Uterus (tissue), 4 donors: ENCODE data around the gene BCAS3. TPM values are rescaled to one million over a fixed set of nuclear protein-coding genes. Genes with fewer than 3 reads are reported as not detected.
"Not testable (repeated sequence)": the region's sequence is repeated elsewhere in the genome, so short reads cannot be mapped to it uniquely, and the experiment has no call there.

Source experiments
- DNase-seq, 2 donors: peaks; one replicate each; pipeline ENCODE4 v3.0.0-alpha.2; 2019 to 2020
- H3K27ac ChIP-seq, 2 donors: fragments of 200-600 bp; sonication (generic); 1 replicate in 1 of 2; 2 replicates in 1 of 2; pipeline ENCODE4 v1.5.1; 2016 to 2018
- H3K27me3 ChIP-seq, 2 donors: fragments of 200-600 bp; sonication (generic); one replicate each; pipeline ENCODE4 v1.5.1; 2018 to 2019; ENCODE audit warnings: control low read depth in 1 of 2
- H3K36me3 ChIP-seq, 2 donors: fragments of 200-600 bp; sonication (generic); one replicate each; pipeline ENCODE4 v1.5.1; 2019; ENCODE audit warnings: control low read depth in 1 of 2
- H3K4me1 ChIP-seq, 2 donors: fragments of 200-600 bp; sonication (generic); one replicate each; pipeline ENCODE4 v1.5.1; 2018 to 2019; ENCODE audit warnings: control low read depth in 1 of 2
- H3K4me3 ChIP-seq, 2 donors: fragments of 200-600 bp; sonication (generic); 1 replicate in 1 of 2; 2 replicates in 1 of 2; pipeline ENCODE4 v1.5.1; 2018 to 2019; ENCODE audit warnings: mild to moderate bottlenecking in 1 of 2
- H3K9me3 ChIP-seq, 2 donors: fragments of 200-600 bp; sonication (generic); one replicate each; pipeline ENCODE4 v1.5.1; 2019; ENCODE audit warnings: control low read depth in 1 of 2
- CTCF ChIP-seq, 4 experiments: fragments of 200-600 bp in 2 of 4; fragments of 450-650 bp in 2 of 4; sonication (generic) in 2 of 4; IDR thresholded peaks; one replicate each; pipeline ENCODE4 v1.5.1; 2016 to 2019; ENCODE audit warnings: antibody characterized with exemption in 4 of 4, mild to moderate bottlenecking in 2 of 4, moderate library complexity in 1 of 4
- POLR2A ChIP-seq, 2 donors: fragments of 450-650 bp; IDR thresholded peaks; one replicate each; pipeline ENCODE4 v1.6.1; 2016; ENCODE audit warnings: antibody characterized with exemption in 2 of 2, mild to moderate bottlenecking in 1 of 2, moderate library complexity in 1 of 2
- intact Hi-C: fragments of 100-400 bp; cut with DNase I; formaldehyde crosslinking; loops from one replicate; pipeline ENCODE4 v1.15.1; 2023; ENCODE audit warnings: low total_unique reads
- small RNA-seq: library from RNA; depleted of rRNA; stranded (forward); fragments of <200 nt; gene quantifications from one replicate; pipeline ENCODE3, GENCODE V24; 2016
- total RNA-seq, 4 donors: library from RNA; depleted of rRNA in 3 of 4; stranded (reverse); fragments of >200 nt in 3 of 4; gene quantifications; one replicate each; pipeline versions ENCODE4 v1.1.0 to v1.2.4, GENCODE V29; 2014 to 2023
- donor health status: DM: yes; HTN: yes; CAD: no.

BCAS3 gene
- total RNA-seq, 4 donors from 2014 or later: 42.6 to 147 (median 83.7) TPM

- H3K27ac ChIP-seq: no peak overlapping the region
- DNase-seq: no peak
- intact Hi-C loops: no loop called here
- H3K36me3 ChIP-seq: no peaks in the 10 kb centered on the region
- H3K4me3 ChIP-seq: no peak overlapping the region
- H3K27me3 ChIP-seq: peaks cover 0 to 4% of the 10 kb centered on the region in 2 donors
- no peaks in the 10 kb centered on the region for H3K4me1 ChIP-seq
- no peak for TF ChIP-seq POLR2A (IDR thresholded peaks at IDR 0.05)
- TF ChIP-seq CTCF (IDR thresholded peaks at IDR 0.05): no peak
- peaks cover 0 to 9% of the 10 kb centered on the region in 2 donors for H3K9me3 ChIP-seq
Observed at GRCh38 chr17:61436273-61436672, 758.6 kb downstream of the BCAS3 start.

- H3K27ac ChIP-seq: no peak overlapping the region
- no peaks in the 10 kb centered on the region for H3K36me3 ChIP-seq
- intact Hi-C loops: no loop called here
- no peaks in the 10 kb centered on the region for H3K4me1 ChIP-seq
- peaks cover 0 to 4% of the 10 kb centered on the region in 2 donors for H3K27me3 ChIP-seq
- TF ChIP-seq CTCF (IDR thresholded peaks at IDR 0.05) (no peak), POLR2A (IDR thresholded peaks at IDR 0.05) (no peak)
- no peak overlapping the region for H3K4me3 ChIP-seq
- no peak for DNase-seq
- peaks cover 0 to 9% of the 10 kb centered on the region in 2 donors for H3K9me3 ChIP-seq
Observed at GRCh38 chr17:61436995-61437704, 759.5 kb downstream of the BCAS3 start.

GRCh38 chr17:61440697-61441096 lies 763.0 kb downstream of the BCAS3 start:
- Histone ChIP-seq H3K36me3 (no peaks in the 10 kb centered on the region), H3K9me3 (peaks cover 0 to 9% of the 10 kb centered on the region in 2 donors), H3K27me3 (peaks cover 0 to 4% of the 10 kb centered on the region in 2 donors), H3K4me1 (no peaks in the 10 kb centered on the region), H3K27ac (no peak overlapping the region), H3K4me3 (no peak overlapping the region)
- intact Hi-C loops: no loop called here
- DNase-seq: no peak
- TF ChIP-seq POLR2A (IDR thresholded peaks at IDR 0.05) (no peak), CTCF (IDR thresholded peaks at IDR 0.05) (no peak)

GRCh38 chr17:61441507-61441906 lies 763.9 kb downstream of the BCAS3 start:
- DNase-seq, H3K4me1 ChIP-seq, H3K36me3 ChIP-seq, H3K27me3 ChIP-seq, intact Hi-C loops, H3K27ac ChIP-seq, H3K9me3 ChIP-seq, H3K4me3 ChIP-seq: not testable (repeated sequence)

GRCh38 chr17:61442136-61442775 lies 764.6 kb downstream of the BCAS3 start:
- no peaks in the 10 kb centered on the region for H3K27me3 ChIP-seq
- H3K36me3 ChIP-seq: no peaks in the 10 kb centered on the region
- H3K4me1 ChIP-seq: no peaks in the 10 kb centered on the region
- no peak overlapping the region for H3K4me3 ChIP-seq
- intact Hi-C loops: no loop called here
- no peak overlapping the region for H3K27ac ChIP-seq
- DNase-seq: no peak
- TF ChIP-seq CTCF (IDR thresholded peaks at IDR 0.05) (no peak), POLR2A (IDR thresholded peaks at IDR 0.05) (no peak)
- H3K9me3 ChIP-seq: peaks cover 0 to 9% of the 10 kb centered on the region in 2 donors

Small RNA genes lying within 50 kb of the gene (small RNA-seq; reads per million reads assigned to genes)
- gene RF00019: not detected
- not detected for gene RN7SL448P
- not detected for gene RN7SL606P
- gene RNU6-623P: not detected

Other genes with a start within 250 kb of the BCAS3 start
- gene APPBP2, start 151.6 kb upstream of the BCAS3 start, total RNA-seq: 100 to 1,000 TPM in 1 of 4 donors, 10 to 100 TPM in 3; 13.8 to 103 (median 36.2) TPM
- 10 to 100 TPM; 17.2 to 26.1 (median 20.2) TPM for gene PPM1D, start 77.7 kb upstream of the BCAS3 start, total RNA-seq